OCI-LY1 (cell line): ENCODE measurements around the gene C21orf91.

Experiments used
- H2AFZ ChIP-seq: fragments of 200-600 bp; sonication (generic), shearing (Covaris generic); 2 replicates; pipeline ENCODE4 v1.6.0; 2014; ENCODE audit warnings: antibody characterized with exemption, mild to moderate bottlenecking, low read length
- H3F3A ChIP-seq: fragments of 200-600 bp; sonication (generic), shearing (Covaris generic); 2 replicates; pipeline ENCODE4 v1.6.0; 2014; ENCODE audit warnings: mild to moderate bottlenecking, antibody characterized with exemption, low read length, moderate library complexity; ENCODE audit not compliant: insufficient read depth
- H3K27ac ChIP-seq: fragments of 200-600 bp; sonication (generic); 2 replicates; pipeline ENCODE4 v1.5.1; 2014; ENCODE audit warnings: low read length, mixed run types, mild to moderate bottlenecking, low read depth; ENCODE audit not compliant: poor library complexity, severe bottlenecking
- H3K27me3 ChIP-seq: fragments of 200-600 bp; sonication (generic); 2 replicates; pipeline ENCODE4 v1.6.0; 2014; ENCODE audit warnings: antibody characterized with exemption, mild to moderate bottlenecking, low read length, moderate library complexity; ENCODE audit not compliant: insufficient read depth
- H3K36me3 ChIP-seq: fragments of 200-600 bp; sonication (generic); 2 replicates; pipeline ENCODE4 v1.6.1; 2014; ENCODE audit warnings: mild to moderate bottlenecking, antibody characterized with exemption, low read length, moderate library complexity, mixed read lengths; ENCODE audit not compliant: insufficient read depth
- H3K4me1 ChIP-seq: fragments of 200-600 bp; sonication (generic); 2 replicates; pipeline ENCODE4 v1.5.1; 2014; ENCODE audit warnings: mild to moderate bottlenecking, low read length, moderate library complexity; ENCODE audit not compliant: insufficient read depth, severe bottlenecking
- H3K4me2 ChIP-seq: fragments of 200-600 bp; sonication (generic), shearing (Covaris generic); 2 replicates; pipeline ENCODE4 v1.6.1; 2014; ENCODE audit warnings: low read length
- H3K4me3 ChIP-seq: fragments of 200-600 bp; sonication (generic); 2 replicates; pipeline ENCODE4 v1.5.1; 2014; ENCODE audit warnings: low read length, low read depth, mild to moderate bottlenecking, mixed read lengths; ENCODE audit not compliant: poor library complexity, severe bottlenecking
- H3K79me2 ChIP-seq: fragments of 200-600 bp; shearing (Covaris generic); 2 replicates; pipeline ENCODE4 v1.6.1; 2016; ENCODE audit warnings: mixed run types, low read length, mixed read lengths; ENCODE audit not compliant: insufficient read depth
- H3K9ac ChIP-seq: fragments of 200-600 bp; sonication (generic), shearing (Covaris generic); 2 replicates; pipeline ENCODE4 v1.6.1; 2014; ENCODE audit warnings: mild to moderate bottlenecking, low read length, mixed read lengths
- H3K9me2 ChIP-seq: fragments of 200-600 bp; sonication (generic), shearing (Covaris generic); 2 replicates; pipeline ENCODE4 v1.6.1; 2014; ENCODE audit warnings: low read depth, mild to moderate bottlenecking, low read length, mixed read lengths
- H3K9me3 ChIP-seq: fragments of 200-600 bp; shearing (Covaris generic); 2 replicates; pipeline ENCODE4 v1.6.1; 2014; ENCODE audit warnings: low read length, mixed read lengths
- H4K20me1 ChIP-seq: fragments of 200-600 bp; sonication (generic), shearing (Covaris generic); 2 replicates; pipeline ENCODE4 v1.6.0; 2016; ENCODE audit warnings: mild to moderate bottlenecking, low read length; ENCODE audit not compliant: insufficient read depth
- EZH2 ChIP-seq: fragments of 200-600 bp; sonication (generic), shearing (Covaris generic); IDR thresholded peaks from 2 replicates; pipeline ENCODE4 v1.8.0; 2017; ENCODE audit warnings: borderline replicate concordance, mixed run types, mild to moderate bottlenecking, antibody characterized with exemption, low read length, moderate library complexity, mixed read lengths
- TF ChIP-seq, protein P1 (sequence below): fragments of 200-600 bp; sonication (generic), shearing (Covaris generic); IDR thresholded peaks from 2 replicates; pipeline ENCODE4 v1.5.1; 2017; ENCODE audit warnings: mild to moderate bottlenecking, antibody characterized with exemption, low read length, moderate library complexity, mixed read lengths

Gene C21orf91

DNA sequence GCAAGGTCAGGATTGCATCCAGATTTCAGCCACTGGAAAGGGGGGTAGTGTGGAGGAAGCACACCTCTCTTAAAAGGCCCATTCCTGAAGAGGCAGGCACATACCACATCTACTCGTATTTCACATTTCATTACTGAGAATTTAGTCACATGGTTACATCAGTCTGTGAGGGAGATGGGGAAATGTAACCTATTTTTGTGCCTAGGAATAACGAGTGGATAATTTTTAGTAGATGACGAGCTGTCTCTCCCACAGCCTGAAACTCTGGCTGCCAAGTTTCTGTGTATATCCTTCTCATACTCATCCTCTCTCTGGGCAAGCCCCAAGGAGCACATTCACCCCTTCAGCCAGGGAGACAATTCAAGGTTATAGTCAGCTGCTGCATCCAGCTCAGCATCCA is 10.3 kb upstream of the C21orf91 start:
- no peaks in the 10 kb centered on the region for H3K27me3 ChIP-seq
- H3K4me1 ChIP-seq, result no peaks in the 10 kb centered on the region
- no peak overlapping the region for H3K4me2 ChIP-seq
- no peaks in the 10 kb centered on the region for H3F3A ChIP-seq
- no peaks in the 10 kb centered on the region for H4K20me1 ChIP-seq
- no peaks in the 10 kb centered on the region for H3K79me2 ChIP-seq
- H3K9ac ChIP-seq, result no peak overlapping the region
- H3K9me2 ChIP-seq, result no peaks in the 10 kb centered on the region
- H2AFZ ChIP-seq, result no peak overlapping the region
- H3K27ac ChIP-seq, result no peak overlapping the region
- no peak overlapping the region for H3K4me3 ChIP-seq
- 0 out of 2 replicates have a peak, but pooled peaks cover 2% of the 10 kb centered on the region for H3K9me3 ChIP-seq
- no peaks in the 10 kb centered on the region for H3K36me3 ChIP-seq
- TF ChIP-seq EZH2, result no peak
- TF ChIP-seq, protein P1, sequence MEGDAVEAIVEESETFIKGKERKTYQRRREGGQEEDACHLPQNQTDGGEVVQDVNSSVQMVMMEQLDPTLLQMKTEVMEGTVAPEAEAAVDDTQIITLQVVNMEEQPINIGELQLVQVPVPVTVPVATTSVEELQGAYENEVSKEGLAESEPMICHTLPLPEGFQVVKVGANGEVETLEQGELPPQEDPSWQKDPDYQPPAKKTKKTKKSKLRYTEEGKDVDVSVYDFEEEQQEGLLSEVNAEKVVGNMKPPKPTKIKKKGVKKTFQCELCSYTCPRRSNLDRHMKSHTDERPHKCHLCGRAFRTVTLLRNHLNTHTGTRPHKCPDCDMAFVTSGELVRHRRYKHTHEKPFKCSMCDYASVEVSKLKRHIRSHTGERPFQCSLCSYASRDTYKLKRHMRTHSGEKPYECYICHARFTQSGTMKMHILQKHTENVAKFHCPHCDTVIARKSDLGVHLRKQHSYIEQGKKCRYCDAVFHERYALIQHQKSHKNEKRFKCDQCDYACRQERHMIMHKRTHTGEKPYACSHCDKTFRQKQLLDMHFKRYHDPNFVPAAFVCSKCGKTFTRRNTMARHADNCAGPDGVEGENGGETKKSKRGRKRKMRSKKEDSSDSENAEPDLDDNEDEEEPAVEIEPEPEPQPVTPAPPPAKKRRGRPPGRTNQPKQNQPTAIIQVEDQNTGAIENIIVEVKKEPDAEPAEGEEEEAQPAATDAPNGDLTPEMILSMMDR, result no peak

DNA sequence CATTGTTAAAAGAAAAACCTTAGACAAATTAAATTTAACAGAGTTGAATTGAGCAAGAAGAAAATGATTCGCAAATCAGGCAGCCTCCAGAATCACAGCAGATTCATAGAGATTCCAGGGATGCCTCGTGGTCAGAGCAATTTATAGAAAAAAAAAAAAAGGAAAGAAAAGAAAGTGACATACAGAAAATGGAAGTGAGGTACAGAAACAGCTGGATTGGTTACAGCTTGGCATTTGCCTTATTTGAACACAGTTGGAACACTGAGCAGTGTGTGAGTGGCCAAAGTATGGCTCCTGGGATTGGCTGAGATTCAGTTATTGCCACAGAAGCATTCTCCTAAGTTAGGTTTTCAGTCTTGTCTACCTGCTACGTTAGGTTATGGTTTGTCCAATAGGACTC is 9.1 kb upstream of the C21orf91 start:
- no peaks in the 10 kb centered on the region for H3K79me2 ChIP-seq
- no peak for TF ChIP-seq EZH2
- TF ChIP-seq, protein P1, result no peak

DNA sequence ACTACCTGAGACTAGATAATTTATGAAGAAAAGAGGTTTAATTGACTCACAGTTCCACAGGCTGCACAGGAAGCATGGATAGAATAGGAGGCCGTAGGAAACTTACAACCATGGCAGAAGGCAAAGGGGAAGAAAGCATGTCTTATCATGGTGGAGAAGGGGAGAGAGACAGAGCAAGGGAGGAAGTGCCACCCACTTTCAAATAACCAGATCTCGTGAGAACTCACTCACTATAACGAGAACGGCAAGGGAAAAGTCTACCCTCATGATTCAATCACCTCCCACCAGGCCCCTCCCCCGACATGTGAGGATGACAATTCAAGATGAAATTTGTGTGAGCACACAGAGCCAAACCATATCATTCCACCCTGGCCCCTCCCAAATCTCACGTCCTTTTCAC is 4.7 kb upstream of the C21orf91 start:
- Histone ChIP-seq H3K9me2 (no peaks in the 10 kb centered on the region), H3K36me3 (no peaks in the 10 kb centered on the region), H3K4me3 (no peak overlapping the region), H4K20me1 (no peaks in the 10 kb centered on the region), H3K27me3 (no peaks in the 10 kb centered on the region), H3K9ac (no peak overlapping the region), H3K4me1 (peaks cover 9% of the 10 kb centered on the region), H3K9me3 (0 out of 2 replicates have a peak, but pooled peaks cover 2% of the 10 kb centered on the region), H2AFZ (no peak overlapping the region), H3K79me2 (no peaks in the 10 kb centered on the region), H3K4me2 (no peak overlapping the region), H3K27ac (no peak overlapping the region), H3F3A (no peaks in the 10 kb centered on the region)
- TF ChIP-seq, protein P1, result no peak
- no peak for TF ChIP-seq EZH2

More for the DNA sequence above, 9.1 kb upstream of the C21orf91 start:
- no peaks in the 10 kb centered on the region for H3K4me1 ChIP-seq
- H3K4me2 ChIP-seq, result no peak overlapping the region
- H3K27ac ChIP-seq, result no peak overlapping the region
- H3K36me3 ChIP-seq, result no peaks in the 10 kb centered on the region
- H3K9me2 ChIP-seq, result no peaks in the 10 kb centered on the region
- H3K4me3 ChIP-seq, result no peak overlapping the region
- H3K9me3 ChIP-seq, result 0 out of 2 replicates have a peak, but pooled peaks cover 2% of the 10 kb centered on the region
- no peaks in the 10 kb centered on the region for H3F3A ChIP-seq
- H2AFZ ChIP-seq, result no peak overlapping the region
- no peaks in the 10 kb centered on the region for H3K27me3 ChIP-seq
- no peaks in the 10 kb centered on the region for H4K20me1 ChIP-seq
- no peak overlapping the region for H3K9ac ChIP-seq
